ENCODE data around the gene GP1BB. TPM values are rescaled to one million over a fixed set of nuclear protein-coding genes. Genes with fewer than 3 reads are reported as not detected.

The GP1BB gene
- polyA plus RNA-seq, 1 donor from 2014 or later = 42.0 TPM

- Histone ChIP-seq H4K20me1 (ENCODE audit: insufficient read depth) (no peaks in the 10 kb centered on the region), H3K4me3 (ENCODE audit: low read length) (no peak overlapping the region), H3K4me2 (ENCODE audit: low read length) (no peak overlapping the region), H3K9me3 (ENCODE audit: low read length) (no peaks in the 10 kb centered on the region), H3F3A (ENCODE audit: insufficient read depth, low read length, poor library complexity, severe bottlenecking) (no peaks in the 10 kb centered on the region), H3K27ac (ENCODE audit: low read length) (no peak overlapping the region), H3K36me3 (ENCODE audit: insufficient read depth, low read length) (no peaks in the 10 kb centered on the region), H3K9me2 (ENCODE audit: insufficient read depth, low read length) (no peaks in the 10 kb centered on the region), H3K27me3 (ENCODE audit: insufficient read depth, low read depth, low read length) (no peaks in the 10 kb centered on the region), H3K79me2 (replicated peaks; ENCODE audit: insufficient read depth, low read length) (no peaks in the 10 kb centered on the region), H2AFZ (ENCODE audit: low read depth, low read length) (no peak overlapping the region), H3K9ac (ENCODE audit: low read length) (no peak overlapping the region)
- no peak for TF ChIP-seq RAD21 (conservative IDR thresholded peaks at IDR 0.05)
- no peak for TF ChIP-seq POLR2AphosphoS5 (IDR thresholded peaks at IDR 0.05)
- TF ChIP-seq CTCF (IDR thresholded peaks at IDR 0.05; ENCODE audit: poor library complexity, severe bottlenecking) = no peak
- no peak for TF ChIP-seq EZH2 (IDR thresholded peaks at IDR 0.05; ENCODE audit: borderline replicate concordance, insufficient read depth, low read length, poor library complexity, severe bottlenecking)
- no peak for TF ChIP-seq SMC3 (conservative IDR thresholded peaks at IDR 0.05; ENCODE audit: poor library complexity)
- TF ChIP-seq EP300 (conservative IDR thresholded peaks at IDR 0.05; ENCODE audit: poor library complexity, severe bottlenecking) = no peak
- no peak for TF ChIP-seq REST (IDR thresholded peaks at IDR 0.05; ENCODE audit: borderline replicate concordance)
- no peak for TF ChIP-seq MXI1 (conservative IDR thresholded peaks at IDR 0.05; ENCODE audit: poor library complexity, severe bottlenecking)
- no peak for TF ChIP-seq TAF1 (IDR thresholded peaks at IDR 0.05; ENCODE audit: low read depth)
These were observed 42.2 kb upstream of the GP1BB start for GRCh38 chr22:19680911-19681862.

GRCh38 chr22:19681863-19682245, 41.5 kb upstream of the GP1BB start:
- no peaks in the 10 kb centered on the region for H3K9me2 ChIP-seq (ENCODE audit: insufficient read depth, low read length)

More at GRCh38 chr22:19681863-19682245, 41.5 kb upstream of the GP1BB start:
- Histone ChIP-seq H3K4me3 (ENCODE audit: low read length) (no peak overlapping the region), H3K9ac (ENCODE audit: low read length) (no peak overlapping the region), H2AFZ (ENCODE audit: low read depth, low read length) (no peak overlapping the region), H4K20me1 (ENCODE audit: insufficient read depth) (no peaks in the 10 kb centered on the region), H3F3A (ENCODE audit: insufficient read depth, low read length, poor library complexity, severe bottlenecking) (no peaks in the 10 kb centered on the region), H3K79me2 (replicated peaks; ENCODE audit: insufficient read depth, low read length) (no peaks in the 10 kb centered on the region), H3K27me3 (ENCODE audit: insufficient read depth, low read depth, low read length) (no peaks in the 10 kb centered on the region), H3K4me2 (ENCODE audit: low read length) (no peak overlapping the region), H3K36me3 (ENCODE audit: insufficient read depth, low read length) (no peaks in the 10 kb centered on the region), H3K9me3 (ENCODE audit: low read length) (no peaks in the 10 kb centered on the region), H3K27ac (ENCODE audit: low read length) (no peak overlapping the region)
- TF ChIP-seq EZH2 (IDR thresholded peaks at IDR 0.05; ENCODE audit: borderline replicate concordance, insufficient read depth, low read length, poor library complexity, severe bottlenecking) (no peak), POLR2AphosphoS5 (IDR thresholded peaks at IDR 0.05) (no peak), SMC3 (conservative IDR thresholded peaks at IDR 0.05; ENCODE audit: poor library complexity) (no peak), REST (IDR thresholded peaks at IDR 0.05; ENCODE audit: borderline replicate concordance) (no peak), CTCF (IDR thresholded peaks at IDR 0.05; ENCODE audit: poor library complexity, severe bottlenecking) (no peak), RAD21 (conservative IDR thresholded peaks at IDR 0.05) (no peak), MXI1 (conservative IDR thresholded peaks at IDR 0.05; ENCODE audit: poor library complexity, severe bottlenecking) (no peak), TAF1 (IDR thresholded peaks at IDR 0.05; ENCODE audit: low read depth) (no peak), EP300 (conservative IDR thresholded peaks at IDR 0.05; ENCODE audit: poor library complexity, severe bottlenecking) (no peak)
